Measurements from ENCODE around the gene ZNF280D. TPM values are rescaled to one million over a fixed set of nuclear protein-coding genes. Genes with fewer than 3 reads are reported as not detected.

ZNF280D gene
- polyA plus RNA-seq, 4 donors, result 41.5 to 55.7 (median 54.4) TPM

DNA sequence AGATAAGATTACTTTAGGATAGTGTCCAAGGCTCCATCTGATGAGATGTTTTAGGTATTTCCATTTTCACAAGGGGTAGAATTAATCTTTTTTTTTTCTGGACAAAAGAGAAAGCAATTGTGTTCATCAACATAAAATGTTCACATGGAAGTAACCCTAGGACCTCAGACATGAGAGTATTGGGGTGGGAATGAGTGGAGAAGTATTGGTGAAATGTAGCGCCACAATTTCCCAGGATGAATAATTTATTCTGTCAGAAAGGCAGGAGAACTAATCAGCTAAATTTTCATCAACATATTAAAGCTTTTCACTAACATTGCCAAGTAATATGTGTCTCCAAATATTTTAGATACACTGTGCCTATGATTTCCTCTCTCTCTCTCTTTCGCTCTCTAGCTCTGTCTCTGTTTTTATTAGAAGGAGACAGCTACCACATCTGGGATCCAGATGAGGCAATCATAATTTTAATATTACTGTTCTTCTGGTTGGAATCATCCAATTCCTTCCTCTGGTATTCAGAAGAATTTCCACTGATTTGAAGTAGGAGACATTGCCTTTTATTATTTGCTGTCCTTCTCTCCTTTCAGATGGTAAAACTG, 21.6 kb upstream of the ZNF280D start:
- DNase-seq (ENCODE audit: low read depth in 4 of 4, low spot score in 3 of 4), result no peak

GRCh38 chr15:56752986-56753385, 19.7 kb upstream of the ZNF280D start:
- no peak for DNase-seq (ENCODE audit: low read depth in 4 of 4, low spot score in 3 of 4)

DNA sequence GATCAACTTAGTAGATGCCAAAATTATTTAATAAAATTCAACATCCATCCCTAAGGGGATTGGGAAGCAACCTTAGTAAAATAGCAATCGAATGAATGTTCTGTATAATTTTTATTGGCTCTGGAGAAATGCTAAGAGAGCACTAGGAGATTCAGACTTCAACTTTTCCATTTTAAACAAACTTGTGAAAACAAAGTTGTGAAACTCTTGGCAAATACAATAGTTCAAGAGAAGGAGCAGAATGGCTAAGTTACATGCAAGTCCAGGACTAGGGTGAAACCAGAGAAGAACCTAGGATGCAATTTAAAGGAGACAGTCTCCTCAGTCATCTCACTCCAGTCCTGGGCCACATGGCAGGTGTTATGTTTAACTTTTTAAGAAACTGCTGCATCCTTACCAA, 16.7 kb upstream of the ZNF280D start:
- no peak for DNase-seq (ENCODE audit: low read depth in 4 of 4, low spot score in 3 of 4)

DNA sequence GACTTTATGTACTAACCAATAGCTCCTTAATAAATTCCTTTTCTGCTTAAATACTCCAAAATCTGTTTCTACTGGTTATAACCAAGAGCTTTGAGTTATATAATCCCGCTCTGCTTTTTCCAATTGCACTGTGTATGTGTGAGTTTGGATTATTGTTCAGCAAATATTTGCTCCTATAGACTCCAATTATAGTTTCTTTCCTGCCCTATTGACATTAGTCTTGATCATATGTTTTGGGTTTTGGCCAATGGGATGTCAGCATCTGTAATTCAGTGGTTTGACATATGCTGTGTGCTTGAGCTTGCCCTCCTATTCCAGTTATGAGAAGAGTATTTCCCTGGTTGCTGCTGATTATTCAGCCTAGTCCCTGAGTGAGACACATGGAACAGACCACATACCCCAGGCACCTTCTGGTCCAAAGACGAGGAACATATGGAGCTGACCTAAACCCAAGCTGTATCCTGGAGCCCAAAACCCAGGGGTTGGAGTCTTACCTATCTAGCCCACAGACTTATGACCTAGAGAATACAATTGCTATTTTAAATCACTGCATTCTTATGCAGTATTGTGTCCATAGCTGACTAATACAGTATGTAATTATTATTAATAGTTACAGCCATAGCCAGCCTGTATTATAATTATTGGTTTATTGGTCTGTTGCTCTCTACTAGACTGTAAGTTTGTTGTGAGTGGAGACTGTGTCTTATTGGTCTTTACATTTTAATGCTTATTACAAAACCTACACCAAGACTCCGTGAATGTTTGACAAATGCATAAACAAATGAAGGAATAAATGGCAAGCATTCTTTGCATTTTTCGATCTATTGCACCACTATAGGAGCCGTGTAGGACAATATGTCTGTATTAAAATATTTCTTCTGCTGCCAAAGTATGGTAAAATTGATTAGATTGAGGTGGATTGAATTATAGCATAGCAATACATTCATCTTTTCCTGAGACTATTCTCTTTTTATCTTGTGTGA, 11.7 kb upstream of the ZNF280D start:
- DNase-seq (ENCODE audit: low read depth in 4 of 4, low spot score in 3 of 4), result no peak

- no peak for DNase-seq (ENCODE audit: low read depth in 4 of 4, low spot score in 3 of 4)
Observed at GRCh38 chr15:56741541-56741940, 8.2 kb upstream of the ZNF280D start.

- DNase-seq (ENCODE audit: low read depth in 4 of 4, low spot score in 3 of 4), result no peak
Observed at GRCh38 chr15:56739964-56740640, 6.8 kb upstream of the ZNF280D start.

- DNase-seq (ENCODE audit: low read depth in 4 of 4, low spot score in 3 of 4), result no peak
Observed at GRCh38 chr15:56739474-56739873, 6.2 kb upstream of the ZNF280D start.

GRCh38 chr15:56737791-56738190, 4.5 kb upstream of the ZNF280D start:
- DNase-seq (ENCODE audit: low read depth in 4 of 4, low spot score in 3 of 4), result no peak

DNA sequence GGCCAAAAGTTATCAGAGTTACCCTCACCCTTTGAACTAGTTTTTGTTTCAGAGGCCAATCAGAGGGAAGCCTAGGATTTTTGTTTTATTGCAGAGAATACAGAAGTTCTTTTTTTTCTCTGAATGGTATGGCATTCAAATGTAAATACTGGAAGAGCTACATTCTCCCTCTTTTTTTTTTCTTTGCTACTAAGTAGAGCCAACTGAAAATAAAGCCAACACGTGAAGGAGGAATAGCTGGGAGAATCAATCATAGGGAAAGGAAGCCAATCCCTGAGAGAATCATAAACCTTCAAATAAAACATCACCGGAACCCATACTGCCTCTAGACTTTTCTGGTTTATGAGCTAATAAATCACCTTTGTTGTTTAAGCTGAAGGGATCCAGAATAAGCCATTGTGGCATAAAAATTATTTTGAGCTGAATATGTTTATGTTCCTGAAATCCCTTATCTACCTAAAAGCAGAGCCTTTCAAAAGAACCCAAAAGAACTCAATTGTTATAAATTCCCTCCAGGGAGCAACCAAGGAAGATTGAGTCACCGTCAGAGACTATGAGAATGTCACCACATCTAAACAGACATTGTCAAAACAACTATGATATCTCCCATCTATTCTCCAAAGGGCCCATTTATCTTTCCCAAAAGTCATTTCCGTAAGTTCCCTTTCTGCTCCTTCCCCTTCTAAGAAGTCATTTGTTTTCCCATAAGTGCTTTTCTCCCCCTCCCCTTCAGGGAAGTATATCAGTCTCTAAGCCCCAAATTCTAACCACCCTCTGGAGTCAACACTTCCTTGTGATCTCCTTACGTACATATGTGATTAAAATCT, 3.8 kb upstream of the ZNF280D start:
- DNase-seq (ENCODE audit: low read depth in 4 of 4, low spot score in 3 of 4), result no peak

GRCh38 chr15:56736308-56736707, 3.0 kb upstream of the ZNF280D start:
- DNase-seq (ENCODE audit: low read depth in 4 of 4, low spot score in 3 of 4), result no peak

- DNase-seq (ENCODE audit: low read depth in 4 of 4, low spot score in 3 of 4), result no peak
Observed at GRCh38 chr15:56735589-56735988, 2.3 kb upstream of the ZNF280D start.

DNA sequence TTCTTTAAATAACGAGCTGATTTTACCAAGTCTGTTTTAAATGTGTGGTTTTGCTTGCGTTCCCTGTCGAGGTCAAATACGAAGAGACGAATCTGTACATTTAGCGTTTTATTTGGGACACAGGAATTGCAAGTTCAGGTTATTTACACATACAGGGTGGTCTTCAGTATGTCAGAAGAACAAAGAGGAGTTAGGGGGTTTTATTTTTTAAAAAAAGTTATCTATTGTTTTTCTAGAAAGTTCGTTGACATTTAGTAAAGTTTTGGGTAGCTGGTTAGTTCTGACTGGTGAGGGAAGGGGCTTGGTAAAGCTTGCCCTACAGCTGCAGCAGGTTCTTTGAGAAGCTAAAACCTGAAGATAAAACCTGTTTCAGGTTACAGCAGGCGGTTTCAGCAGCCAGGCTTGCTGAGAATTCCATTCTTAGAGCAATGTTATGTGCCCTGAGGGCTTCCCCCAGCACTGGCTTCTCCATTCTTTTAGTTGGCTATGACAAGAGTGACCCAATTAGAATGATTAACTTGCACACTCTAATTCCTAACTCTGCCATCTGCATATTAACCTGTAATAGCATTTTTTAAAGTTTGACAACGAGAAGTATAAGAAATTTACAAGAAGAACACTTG, 815 bp upstream of the ZNF280D start:
- DNase-seq (ENCODE audit: low read depth in 4 of 4, low spot score in 3 of 4), result no peak

DNA sequence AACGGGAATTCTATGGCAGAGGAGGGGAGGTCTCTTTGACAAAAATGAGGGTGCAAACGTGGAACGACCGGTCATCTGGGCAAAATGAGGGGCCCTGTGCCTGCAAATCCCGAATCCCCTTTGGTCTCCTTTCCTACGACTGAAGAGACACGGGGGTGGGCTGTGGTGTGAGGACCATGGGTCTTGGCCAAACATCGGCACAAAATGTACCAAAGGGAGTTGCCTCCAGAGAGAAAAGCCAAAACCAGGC, 498 bp downstream of the ZNF280D start:
- peak in 3 of 4 donors; percentile 55 to 77 (median 57) for DNase-seq (ENCODE audit: low read depth in 4 of 4, low spot score in 3 of 4)

DNA sequence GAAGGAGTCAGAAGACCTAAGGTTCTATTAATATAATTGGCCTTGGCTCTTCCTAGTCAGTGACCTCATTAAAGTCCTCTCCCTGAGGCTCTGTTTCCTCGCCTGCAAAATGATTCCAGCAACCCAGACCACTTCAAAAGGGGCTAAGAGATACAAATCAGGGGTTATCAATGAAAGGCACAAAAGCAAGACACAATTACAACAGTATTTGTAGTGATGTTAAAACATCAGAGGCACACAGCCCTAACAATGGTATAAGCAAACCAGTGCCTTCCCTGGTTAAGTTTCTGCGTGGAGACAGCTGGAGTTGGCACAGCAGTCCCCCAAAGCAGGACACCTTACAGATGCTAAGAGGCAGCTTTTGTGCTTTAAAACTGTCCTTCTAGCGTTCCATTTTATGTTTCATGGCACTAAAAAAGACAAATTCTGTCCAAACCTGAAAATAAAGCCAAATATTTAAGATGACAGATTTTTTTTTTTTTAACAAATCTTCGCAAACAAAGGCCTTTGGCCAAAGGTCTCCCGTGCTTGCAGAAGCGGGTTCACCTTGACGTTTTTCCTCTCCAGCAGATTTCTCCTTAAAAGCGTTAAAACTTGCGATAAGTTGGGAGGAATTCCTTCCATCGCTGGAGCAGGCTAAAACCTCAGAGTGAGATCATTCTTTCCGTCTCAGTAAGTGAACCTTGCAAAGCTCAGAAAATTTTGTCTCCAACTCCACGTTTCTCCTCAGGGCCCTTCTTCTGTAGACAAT, 999 bp downstream of the ZNF280D start:
- DNase-seq (ENCODE audit: low read depth in 4 of 4, low spot score in 3 of 4), result peak in 1 of 4 donors; percentile 53

DNA sequence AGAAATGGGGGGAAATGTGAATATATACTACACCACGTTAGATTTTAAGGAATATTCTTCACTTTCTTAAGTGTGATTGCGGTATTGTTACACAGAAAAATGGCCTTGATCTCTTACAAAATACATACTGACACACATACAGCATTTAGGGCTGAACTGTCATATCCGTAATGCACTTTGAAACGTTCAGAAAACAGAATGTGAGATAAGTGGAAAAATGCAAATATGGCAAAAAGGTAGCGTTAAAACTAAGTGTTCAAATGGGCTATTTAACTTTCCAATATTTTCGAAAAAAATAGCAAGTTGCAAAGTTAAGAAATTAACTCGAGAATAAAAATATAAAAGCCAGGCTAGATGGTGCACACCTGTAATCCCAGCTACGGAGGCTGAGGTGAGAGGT, 1.8 kb downstream of the ZNF280D start:
- no peak for DNase-seq (ENCODE audit: low read depth in 4 of 4, low spot score in 3 of 4)

DNA sequence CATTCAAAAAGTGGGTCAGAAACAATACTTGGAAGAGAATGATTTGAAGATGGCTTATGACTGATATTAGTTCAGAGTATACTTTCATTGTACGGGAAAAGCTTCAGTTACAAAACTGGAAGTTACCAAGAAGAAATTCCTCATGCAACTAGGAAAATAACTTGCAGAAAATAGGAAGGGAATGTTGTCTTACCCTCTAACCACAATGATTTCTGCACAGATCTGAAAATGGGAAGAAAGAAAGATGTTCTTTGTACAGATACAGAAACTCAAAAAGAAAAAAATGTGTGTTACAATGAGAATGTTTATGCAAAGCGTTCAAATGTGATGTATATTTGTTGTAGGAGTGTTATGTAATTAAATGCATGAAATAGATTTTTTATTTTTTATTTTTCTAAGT, 3.7 kb downstream of the ZNF280D start:
- no peak for DNase-seq (ENCODE audit: low read depth in 4 of 4, low spot score in 3 of 4)

DNA sequence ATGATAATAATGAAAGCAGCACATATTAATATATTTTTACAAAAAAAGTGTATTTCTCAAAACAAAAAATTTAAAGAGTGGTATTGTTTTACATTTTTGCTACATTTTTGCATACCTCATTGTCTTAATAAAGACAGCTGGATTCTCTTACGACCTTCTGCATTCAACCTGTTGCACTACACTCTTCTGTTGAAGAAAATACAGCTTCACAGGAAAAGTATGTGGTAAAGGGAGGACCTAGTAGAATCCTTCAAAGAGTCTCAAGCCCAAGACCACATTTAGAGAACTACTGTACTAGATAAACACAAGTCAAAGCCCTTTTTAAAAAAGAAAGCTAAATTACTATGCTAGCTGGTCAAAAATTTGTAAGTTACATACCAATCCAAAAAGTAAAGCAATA, 7.9 kb downstream of the ZNF280D start:
- no peak for DNase-seq (ENCODE audit: low read depth in 4 of 4, low spot score in 3 of 4)

- no peak for DNase-seq (ENCODE audit: low read depth in 4 of 4, low spot score in 3 of 4)
Observed at GRCh38 chr15:56724232-56724631, 9.1 kb downstream of the ZNF280D start.

- no peak for DNase-seq (ENCODE audit: low read depth in 4 of 4, low spot score in 3 of 4)
Observed at GRCh38 chr15:56723787-56724186, 9.5 kb downstream of the ZNF280D start.

Data from left renal pelvis (tissue), 4 donors.